ENCODE results near the gene GLIPR1.
"Not testable (repeated sequence)": the region's sequence is repeated elsewhere in the genome, so short reads cannot be mapped to it uniquely, and the experiment has no call there.

The GLIPR1 gene

GRCh38 chr12:75477137-75477536, 3.4 kb upstream of the GLIPR1 start:
- TF ChIP-seq CTCF (IDR thresholded peaks at IDR 0.05; ENCODE audit: insufficient read depth, missing control alignments): no peak
- DNase-seq (ENCODE audit: insufficient read length, low spot score) (no peak), FAIRE-seq (no peak)

GRCh38 chr12:75478116-75478794, 2.3 kb upstream of the GLIPR1 start:
- FAIRE-seq: no peak
- DNase-seq (ENCODE audit: insufficient read length, low spot score): no peak
- no peak for TF ChIP-seq CTCF (IDR thresholded peaks at IDR 0.05; ENCODE audit: insufficient read depth, missing control alignments)

- no peak for FAIRE-seq
These were observed 543 bp upstream of the GLIPR1 start for GRCh38 chr12:75479963-75480461.

GRCh38 chr12:75481013-75481705, 604 bp downstream of the GLIPR1 start:
- TF ChIP-seq CTCF (IDR thresholded peaks at IDR 0.05; ENCODE audit: insufficient read depth, missing control alignments): no peak
- no peak for FAIRE-seq
- DNase-seq (ENCODE audit: insufficient read length, low spot score): no peak

More at GRCh38 chr12:75479963-75480461, 543 bp upstream of the GLIPR1 start:
- no peak for DNase-seq (ENCODE audit: insufficient read length, low spot score)
- no peak for TF ChIP-seq CTCF (IDR thresholded peaks at IDR 0.05; ENCODE audit: insufficient read depth, missing control alignments)

GRCh38 chr12:75481774-75482173, 1.2 kb downstream of the GLIPR1 start:
- FAIRE-seq (no peak), DNase-seq (ENCODE audit: insufficient read length, low spot score) (no peak)
- TF ChIP-seq CTCF (IDR thresholded peaks at IDR 0.05; ENCODE audit: insufficient read depth, missing control alignments): no peak

GRCh38 chr12:75482646-75483045, 2.1 kb downstream of the GLIPR1 start:
- no peak for DNase-seq (ENCODE audit: insufficient read length, low spot score)
- TF ChIP-seq CTCF (IDR thresholded peaks at IDR 0.05; ENCODE audit: insufficient read depth, missing control alignments): no peak
- no peak for FAIRE-seq

- no peak for TF ChIP-seq CTCF (IDR thresholded peaks at IDR 0.05; ENCODE audit: insufficient read depth, missing control alignments)
- FAIRE-seq: no peak
- DNase-seq (ENCODE audit: insufficient read length, low spot score): no peak
These were observed 2.9 kb downstream of the GLIPR1 start for GRCh38 chr12:75483431-75483830.

GRCh38 chr12:75484450-75484849, 3.9 kb downstream of the GLIPR1 start:
- DNase-seq (ENCODE audit: insufficient read length, low spot score): not testable (repeated sequence)

More at GRCh38 chr12:75484450-75484849, 3.9 kb downstream of the GLIPR1 start:
- FAIRE-seq: not testable (repeated sequence)

Data from D721Med (cell line).